HepG2 (cell line): ENCODE measurements around the gene RNASE13. TPM values are rescaled to one million over a fixed set of nuclear protein-coding genes. Genes with fewer than 3 reads are reported as not detected.

Source experiments
- CSRNP2 ChIP-seq: sonication (generic); formaldehyde crosslinking; conservative IDR thresholded peaks from 2 replicates; pipeline ENCODE4 v1.8.0; 2022; ENCODE audit warnings: low read depth, missing genetic modification reagents
- ELF3 ChIP-seq: IDR thresholded peaks from 2 replicates; pipeline ENCODE4 v1.6.1; 2016; ENCODE audit warnings: missing genetic modification reagents, missing compliant biosample characterization
- ESRRA ChIP-seq: sonication (generic); formaldehyde crosslinking; IDR thresholded peaks from 2 replicates; pipeline ENCODE4 v1.5.1; 2020; ENCODE audit warnings: mild to moderate bottlenecking, low read depth, missing genetic modification reagents
- FOXK1 ChIP-seq: sonication (generic); formaldehyde crosslinking; IDR thresholded peaks from 2 replicates; pipeline ENCODE4 v1.4.0; 2020; ENCODE audit warnings: low read depth, missing genetic modification reagents, borderline replicate concordance
- MXD3 ChIP-seq: IDR thresholded peaks from 2 replicates; pipeline ENCODE4 v1.6.1; 2016; ENCODE audit warnings: mild to moderate bottlenecking, missing biosample characterization, missing genetic modification reagents
- NFIC ChIP-seq: IDR thresholded peaks from 2 replicates; pipeline ENCODE4 v1.6.1; 2012; ENCODE audit warnings: mild to moderate bottlenecking, low read length, inconsistent platforms
- RAD21 ChIP-seq: fragments of 450-650 bp; formaldehyde crosslinking; IDR thresholded peaks from 2 replicates; pipeline ENCODE4 v1.5.0; 2020; ENCODE audit warnings: mild to moderate bottlenecking
- REST ChIP-seq, 2 experiments: IDR thresholded peaks; 2 replicates each; pipeline ENCODE4 v1.6.1; 2011 to 2012; ENCODE audit warnings: low read length in 2 of 2, borderline replicate concordance in 1 of 2, low read depth in 1 of 2, mild to moderate bottlenecking in 1 of 2, moderate library complexity in 1 of 2
- SMAD1 ChIP-seq: sonication (generic); formaldehyde crosslinking; IDR thresholded peaks from 2 replicates; pipeline ENCODE4 v1.4.0; 2020; ENCODE audit warnings: missing genetic modification reagents, low read depth, mild to moderate bottlenecking, borderline replicate concordance
- SMC3 ChIP-seq: IDR thresholded peaks from 2 replicates; pipeline ENCODE4 v1.6.1; 2011; ENCODE audit warnings: low read length, improper control_type of control experiment
- SMYD3 ChIP-seq: sonication (generic); formaldehyde crosslinking; IDR thresholded peaks from 2 replicates; pipeline ENCODE4 v1.8.1; 2023; ENCODE audit warnings: mild to moderate bottlenecking, missing genetic modification reagents
- SPEN ChIP-seq: sonication (generic); formaldehyde crosslinking; IDR thresholded peaks from 2 replicates; pipeline ENCODE4 v1.5.1; 2020; ENCODE audit warnings: low read depth, mild to moderate bottlenecking, missing genetic modification reagents
- STAG1 ChIP-seq: sonication (generic); formaldehyde crosslinking; IDR thresholded peaks from 2 replicates; pipeline ENCODE4 v1.4.0; 2020; ENCODE audit warnings: missing genetic modification reagents
- ZBTB20 ChIP-seq: sonication (generic); formaldehyde crosslinking; IDR thresholded peaks from 2 replicates; pipeline ENCODE4 v1.8.1; 2023; ENCODE audit warnings: missing genetic modification reagents, low read depth, mild to moderate bottlenecking, borderline replicate concordance
- ZNF24 ChIP-seq: fragments of 450-650 bp; IDR thresholded peaks from 2 replicates; pipeline ENCODE4 v1.6.1; 2017; ENCODE audit warnings: antibody characterized with exemption, mild to moderate bottlenecking
- ZNF264 ChIP-seq: sonication (generic); formaldehyde crosslinking; IDR thresholded peaks from 2 replicates; pipeline ENCODE4 v1.4.0; 2020; ENCODE audit warnings: missing genetic modification reagents
- ZNF383 ChIP-seq: sonication (generic); formaldehyde crosslinking; IDR thresholded peaks from 2 replicates; pipeline ENCODE4 v1.4.0; 2020; ENCODE audit warnings: missing genetic modification reagents, mild to moderate bottlenecking, borderline replicate concordance
- ZNF546 ChIP-seq: sonication (generic); formaldehyde crosslinking; conservative IDR thresholded peaks from 2 replicates; pipeline ENCODE4 v1.8.1; 2023; ENCODE audit warnings: mild to moderate bottlenecking, missing genetic modification reagents
- ZNF883 ChIP-seq: sonication (generic); formaldehyde crosslinking; IDR thresholded peaks from 2 replicates; pipeline ENCODE4 v1.5.1; 2020; ENCODE audit warnings: mild to moderate bottlenecking, missing genetic modification reagents; ENCODE audit errors: not compliant biosample characterization
- ZZZ3 ChIP-seq: sonication (generic); formaldehyde crosslinking; IDR thresholded peaks from 2 replicates; pipeline ENCODE4 v1.4.0; 2020; ENCODE audit warnings: missing genetic modification reagents, mild to moderate bottlenecking, borderline replicate concordance
- polyA plus RNA-seq, 8 experiments: library from polyadenylated mRNA; depleted of rRNA in 3 of 8; stranded (reverse) in 7 of 8; unstranded in 1 of 8; fragments of >200 nt; fragmentation: Illumina TruSeq in 4 of 8; extraction: Trizol in 4 of 8; gene quantifications; 2 replicates each; pipeline versions ENCODE4 v1.2.1 to v1.2.3, GENCODE V29; 2011 to 2016; ENCODE audit warnings: low read depth in 4 of 8, missing spikeins in 1 of 8, mixed read lengths in 1 of 8; ENCODE audit not compliant: insufficient read depth in 1 of 8
- total RNA-seq, 5 experiments: library from RNA; depleted of rRNA; stranded (reverse); fragments of >200 nt; fragmentation: Illumina TruSeq; extraction: Trizol; gene quantifications; 2 replicates each; pipeline ENCODE4 v1.2.3, GENCODE V29; 2016; ENCODE audit warnings: low read depth in 1 of 5
- TF ChIP-seq, protein P1 (sequence below): sonication (generic); formaldehyde crosslinking; IDR thresholded peaks from 2 replicates; pipeline ENCODE4 v1.5.0; 2020; ENCODE audit warnings: mild to moderate bottlenecking, missing genetic modification reagents

The RNASE13 gene
- total and polyA plus RNA-seq, 2 of the 13 experiments (the other 11 are each of a cell fraction or from before 2014, with no cell fraction given) = 1.0 TPM; not detected in 1

- peak; percentile 53; the same call in 1 of the 2 replicates for TF ChIP-seq ZNF264 (CRISPR knock-in tag)
- TF ChIP-seq REST (IDR thresholded peaks at IDR 0.05; ENCODE audit: borderline replicate concordance in 1 of 2, low read depth in 1 of 2, low read length in 2 of 2) = 0 out of 4 replicates have a peak, but pooled peaks of 1 of the 2 experiments have one; percentile 14
- peak; percentile 1; the same call in 1 of the 2 replicates for TF ChIP-seq SMC3
- TF ChIP-seq SMYD3 (CRISPR knock-in tag) = 0 out of 2 replicates have a peak, but pooled peaks have one; percentile 68
- TF ChIP-seq NFIC = peak; percentile 55; the same call in 1 of the 2 replicates
- peak; percentile 59; the same call in 1 of the 2 replicates for TF ChIP-seq ZBTB20
- TF ChIP-seq ELF3 (CRISPR knock-in tag) = peak; percentile 82
- TF ChIP-seq ZNF883 = peak; percentile 68
- peak; percentile 35; the same call in 1 of the 2 replicates for TF ChIP-seq ESRRA (CRISPR knock-in tag)
- peak; percentile 56; the same call in 1 of the 2 replicates for TF ChIP-seq ZZZ3 (CRISPR knock-in tag)
- peak; percentile 58 for TF ChIP-seq STAG1
- no peak for TF ChIP-seq CSRNP2 (CRISPR knock-in tag)
- TF ChIP-seq, protein P1, sequence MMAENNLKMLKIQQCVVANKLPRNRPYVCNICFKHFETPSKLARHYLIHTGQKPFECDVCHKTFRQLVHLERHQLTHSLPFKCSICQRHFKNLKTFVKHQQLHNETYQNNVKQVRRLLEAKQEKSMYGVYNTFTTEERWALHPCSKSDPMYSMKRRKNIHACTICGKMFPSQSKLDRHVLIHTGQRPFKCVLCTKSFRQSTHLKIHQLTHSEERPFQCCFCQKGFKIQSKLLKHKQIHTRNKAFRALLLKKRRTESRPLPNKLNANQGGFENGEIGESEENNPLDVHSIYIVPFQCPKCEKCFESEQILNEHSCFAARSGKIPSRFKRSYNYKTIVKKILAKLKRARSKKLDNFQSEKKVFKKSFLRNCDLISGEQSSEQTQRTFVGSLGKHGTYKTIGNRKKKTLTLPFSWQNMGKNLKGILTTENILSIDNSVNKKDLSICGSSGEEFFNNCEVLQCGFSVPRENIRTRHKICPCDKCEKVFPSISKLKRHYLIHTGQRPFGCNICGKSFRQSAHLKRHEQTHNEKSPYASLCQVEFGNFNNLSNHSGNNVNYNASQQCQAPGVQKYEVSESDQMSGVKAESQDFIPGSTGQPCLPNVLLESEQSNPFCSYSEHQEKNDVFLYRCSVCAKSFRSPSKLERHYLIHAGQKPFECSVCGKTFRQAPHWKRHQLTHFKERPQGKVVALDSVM (CRISPR knock-in tag) = peak; percentile 44; the same call in 1 of the 2 replicates
- no peak for TF ChIP-seq RAD21 (CRISPR knock-in tag)
- TF ChIP-seq SMAD1 (CRISPR knock-in tag) = peak; percentile 90; the same call in 1 of the 2 replicates
- 0 out of 2 replicates have a peak, but pooled peaks have one; percentile 53 for TF ChIP-seq MXD3
- TF ChIP-seq FOXK1 (CRISPR knock-in tag) = peak; percentile 73; the same call in 1 of the 2 replicates
- TF ChIP-seq ZNF546 (CRISPR knock-in tag) = 0 out of 2 replicates have a peak, but pooled peaks have one; percentile 68
- peak; percentile 85 for TF ChIP-seq SPEN (CRISPR knock-in tag)
- TF ChIP-seq ZNF383 (CRISPR knock-in tag) = no peak
- no peak for TF ChIP-seq ZNF24
Observed at GRCh38 chr14:20989787-20990600, 44.6 kb downstream of the RNASE13 start, which contains the start of gene METTL17 (continued).
